Ishikawa (cell line): ENCODE measurements around the gene PIH1D1.

Experiments
- CEBPB ChIP-seq: IDR thresholded peaks from 2 replicates; pipeline ENCODE4 v1.6.1; 2012
- EP300 ChIP-seq: IDR thresholded peaks from 2 replicates; pipeline ENCODE4 v1.6.1; 2012; ENCODE audit warnings: borderline replicate concordance
- NFIC ChIP-seq: IDR thresholded peaks from 2 replicates; pipeline ENCODE4 v1.6.1; 2012
- RAD21 ChIP-seq: IDR thresholded peaks from 2 replicates; pipeline ENCODE4 v1.6.1; 2012; ENCODE audit warnings: low read depth
- REST ChIP-seq: IDR thresholded peaks from 2 replicates; pipeline ENCODE4 v1.6.1; 2012; ENCODE audit warnings: low read depth, mild to moderate bottlenecking
- YY1 ChIP-seq: IDR thresholded peaks from 2 replicates; pipeline ENCODE4 v1.6.1; 2012; ENCODE audit warnings: low read depth
- ZBTB7A ChIP-seq: IDR thresholded peaks from 2 replicates; pipeline ENCODE4 v1.6.1; 2012; ENCODE audit warnings: low read depth

- no peak for TF ChIP-seq RAD21
- no peak for TF ChIP-seq REST
- TF ChIP-seq CEBPB, result no peak
- no peak for TF ChIP-seq ZBTB7A
- TF ChIP-seq EP300, result no peak
- TF ChIP-seq NFIC, result no peak
- TF ChIP-seq YY1, result no peak
Observed at GRCh38 chr19:49415102-49415809, 36.4 kb downstream of the PIH1D1 start.
